Naive thymus-derived CD4-positive, alpha-beta T cell (primary cell): ENCODE data around the gene COQ2. TPM values are rescaled to one million over a fixed set of nuclear protein-coding genes. Genes with fewer than 3 reads are reported as not detected.
"Not testable (repeated sequence)": the region's sequence is repeated elsewhere in the genome, so short reads cannot be mapped to it uniquely, and the experiment has no call there.

Experiments used
- ATAC-seq: fragments of 150-1000 bp; cut with Tn5 transposase; 2 replicates; pipeline ENCODE4 v1.10.0; 2021; ENCODE audit warnings: mild to moderate bottlenecking, moderate library complexity
- CTCF ChIA-PET: fragments of 350-600 bp; sonication (Branson Sonifier 250); formaldehyde crosslinking; loops from one replicate; lab custom pipeline; 2021; ENCODE audit warnings: antibody characterized with exemption; lab: Charles Lee
- POLR2A ChIA-PET: fragments of 350-600 bp; sonication (Branson Sonifier 250); formaldehyde crosslinking; loops from one replicate; lab custom pipeline; 2021; ENCODE audit warnings: antibody characterized with exemption, inconsistent platforms; lab: Charles Lee
- DNase-seq, 9 donors: peaks; one replicate each; pipeline versions ENCODE4 v3.0.0 to v3.0.0-alpha.2; 2020 to 2022; ENCODE audit warnings: mixed read lengths in 1 of 9
- H3K27ac ChIP-seq: one replicate; pipeline ENCODE4 v1.7.0; 2013; ENCODE audit warnings: mild to moderate bottlenecking, low read depth, low read length, moderate library complexity
- H3K27me3 ChIP-seq, 2 donors: one replicate each; pipeline ENCODE4 v1.7.0; 2013; ENCODE audit warnings: low read length in 2 of 2, mild to moderate bottlenecking in 2 of 2, moderate library complexity in 2 of 2; ENCODE audit not compliant: control insufficient read depth in 2 of 2, insufficient read depth in 2 of 2
- H3K36me3 ChIP-seq, 3 experiments: 1 replicate in 2 of 3; 2 replicates in 1 of 3; pipeline ENCODE4 v1.7.0; 2013; ENCODE audit warnings: low read length in 3 of 3, mild to moderate bottlenecking in 3 of 3, moderate library complexity in 1 of 3; ENCODE audit not compliant: insufficient read depth in 3 of 3, control insufficient read depth in 2 of 3
- H3K4me1 ChIP-seq, 2 donors: one replicate each; pipeline ENCODE4 v1.7.0; 2013; ENCODE audit warnings: low read length in 2 of 2, mild to moderate bottlenecking in 2 of 2, moderate library complexity in 1 of 2; ENCODE audit not compliant: control insufficient read depth in 2 of 2, insufficient read depth in 2 of 2
- H3K4me3 ChIP-seq: 2 replicates; pipeline ENCODE4 v1.7.0; 2013; ENCODE audit warnings: mild to moderate bottlenecking, low read length
- H3K9me3 ChIP-seq, 3 experiments: 1 replicate in 2 of 3; 2 replicates in 1 of 3; pipeline ENCODE4 v1.7.0; 2013; ENCODE audit warnings: low read length in 3 of 3; ENCODE audit not compliant: control insufficient read depth in 2 of 3
- H3K27ac Mint-ChIP-seq, 9 donors: one replicate each; pipeline ENCODE4 v1.8.0; 2020 to 2022; ENCODE audit warnings: mixed read lengths in 9 of 9, mild to moderate bottlenecking in 8 of 9, moderate library complexity in 5 of 9, inconsistent platforms in 2 of 9
- H3K27me3 Mint-ChIP-seq, 5 donors: one replicate each; pipeline ENCODE4 v1.8.0; 2021 to 2022; ENCODE audit warnings: mixed read lengths in 5 of 5, mild to moderate bottlenecking in 1 of 5
- H3K36me3 Mint-ChIP-seq, 5 donors: one replicate each; pipeline ENCODE4 v1.8.0; 2020 to 2022; ENCODE audit warnings: mixed read lengths in 5 of 5, mild to moderate bottlenecking in 3 of 5, inconsistent platforms in 1 of 5
- H3K4me1 Mint-ChIP-seq, 7 donors: one replicate each; pipeline ENCODE4 v1.8.0; 2020 to 2022; ENCODE audit warnings: mixed read lengths in 7 of 7, mild to moderate bottlenecking in 3 of 7, inconsistent platforms in 1 of 7
- H3K4me3 Mint-ChIP-seq, 10 donors: one replicate each; pipeline ENCODE4 v1.8.0; 2020 to 2022; ENCODE audit warnings: mild to moderate bottlenecking in 10 of 10, mixed read lengths in 10 of 10, moderate library complexity in 6 of 10, inconsistent platforms in 2 of 10
- H3K9me3 Mint-ChIP-seq, 11 donors: one replicate each; pipeline ENCODE4 v1.8.0; 2020 to 2022; ENCODE audit warnings: mixed read lengths in 11 of 11, mild to moderate bottlenecking in 4 of 11, inconsistent platforms in 1 of 11, moderate library complexity in 1 of 11
- intact Hi-C, 2 donors: fragments of 100-400 bp; cut with micrococcal nuclease; formaldehyde crosslinking; loops; one replicate each; pipeline ENCODE4 v1.15.1; 2023
- polyA plus RNA-seq, 2 donors: library from polyadenylated mRNA; unstranded; fragments of 300-500 nt; fragmentation: Illumina TruSeq; gene quantifications; one replicate each; pipeline ENCODE4 v1.2.3, GENCODE V29; 2021
- total RNA-seq, 6 experiments: library from RNA in 5 of 6; stranded (reverse) in 5 of 6; gene quantifications; 1 replicate in 5 of 6; 2 replicates in 1 of 6; pipeline ENCODE4 v1.2.3 and lab custom pipeline; 2021 to 2026

The COQ2 gene
- total and polyA plus RNA-seq, 7 experiments from 2014 or later, result 3.6 to 12.7 (median 7.6) TPM

DNA sequence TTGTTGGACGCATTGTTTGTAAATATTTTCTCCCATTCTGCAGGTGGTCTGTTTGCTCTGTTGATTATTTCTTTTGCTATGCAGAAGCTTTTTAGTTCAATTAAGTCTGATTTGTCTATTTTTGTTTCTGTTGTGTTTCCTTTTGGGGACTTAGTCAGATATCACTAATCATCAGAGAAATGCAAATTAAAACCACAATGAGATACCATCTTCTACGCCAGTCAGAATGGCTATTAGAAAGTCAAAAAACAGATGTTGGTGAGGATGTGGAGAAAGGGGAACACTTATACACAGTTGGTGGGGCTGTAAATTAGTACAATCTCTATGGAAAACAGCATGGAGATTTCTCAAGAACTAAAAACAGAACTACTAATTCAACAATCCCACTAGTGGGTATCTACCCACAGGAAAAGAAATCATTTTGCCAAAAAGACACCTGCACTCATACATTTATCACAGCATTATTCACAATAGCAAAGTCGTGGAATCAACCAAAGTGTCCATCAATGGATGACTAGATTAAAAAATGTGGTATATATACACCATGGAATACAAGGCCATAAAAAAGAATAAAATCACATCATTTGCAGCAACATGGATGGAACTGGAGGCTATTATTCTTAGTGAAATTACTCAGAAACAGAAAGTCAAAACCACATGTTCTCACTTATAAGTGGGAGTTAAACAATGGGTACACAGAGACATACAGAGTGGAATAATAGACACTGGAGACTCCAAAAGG is 8.1 kb downstream of the COQ2 start:
- no peak overlapping the region for H3K4me3 Mint-ChIP-seq
- no peak overlapping the region for H3K4me3 ChIP-seq
- ChIA-PET CTCF (no interaction called here), POLR2A (interaction anchor here (0.6 kb wide), 2 partner anchors 8 to 867 kb away, joined by 3 read pairs; partner anchors contain the start of gene COQ2)
- peak; percentile 41 for ATAC-seq
- peaks cover 4 to 47% (median 19%) of the 10 kb centered on the region in 5 donors for H3K36me3 Mint-ChIP-seq
- H3K4me1 ChIP-seq, result peaks cover 0 to 6% of the 10 kb centered on the region in 2 donors
- H3K27me3 Mint-ChIP-seq, result no peaks in the 10 kb centered on the region
- peaks cover 2 to 23% (median 13%) of the 10 kb centered on the region in 7 donors for H3K4me1 Mint-ChIP-seq
- peaks cover 0 to 16% (median 0%) of the 10 kb centered on the region in 3 experiments for H3K36me3 ChIP-seq
- no peaks in the 10 kb centered on the region for H3K9me3 ChIP-seq
- H3K27me3 ChIP-seq, result no peaks in the 10 kb centered on the region
- no peaks in the 10 kb centered on the region for H3K9me3 Mint-ChIP-seq
- peak overlapping the region in 1 of 9 donors; percentile 6 for H3K27ac Mint-ChIP-seq
- H3K27ac ChIP-seq, result no peak overlapping the region
- no peak for DNase-seq
- intact Hi-C loops, result no loop called here

- H3K27ac ChIP-seq, H3K4me1 ChIP-seq, ATAC-seq, H3K4me3 Mint-ChIP-seq, H3K27ac Mint-ChIP-seq, H3K9me3 Mint-ChIP-seq, H3K9me3 ChIP-seq, intact Hi-C loops, H3K4me3 ChIP-seq, DNase-seq, H3K27me3 Mint-ChIP-seq, H3K27me3 ChIP-seq: not testable (repeated sequence)
- ChIA-PET POLR2A (interaction anchor here (0.6 kb wide), 1 partner anchor 164 kb away, joined by 3 read pairs; no protein-coding TSS in a partner anchor), CTCF (interaction anchor here (1.2 to 1.4 kb wide), 2 partner anchors 12 to 200 kb away, joined by 3 to 5 read pairs; no protein-coding TSS in a partner anchor)
- peaks cover 0 to 26% (median 0%) of the 10 kb centered on the region in 3 experiments for H3K36me3 ChIP-seq
- peaks cover 4 to 56% (median 25%) of the 10 kb centered on the region in 5 donors for H3K36me3 Mint-ChIP-seq
- H3K4me1 Mint-ChIP-seq, result peaks cover 0 to 11% (median 5%) of the 10 kb centered on the region in 7 donors
Measured at GRCh38 chr4:83273926-83274325, 10.7 kb downstream of the COQ2 start.

- intact Hi-C loops, result no loop called here
- Histone ChIP-seq H3K36me3 (peaks cover 0 to 27% (median 0%) of the 10 kb centered on the region in 3 experiments), H3K27ac (no peak overlapping the region), H3K27me3 (no peaks in the 10 kb centered on the region), H3K4me1 (peaks cover 0 to 6% of the 10 kb centered on the region in 2 donors), H3K9me3 (no peaks in the 10 kb centered on the region), H3K4me3 (no peak overlapping the region)
- DNase-seq (no peak), ATAC-seq (no peak)
- H3K4me3 Mint-ChIP-seq, result no peak overlapping the region
- H3K4me1 Mint-ChIP-seq, result peaks cover 0 to 15% (median 5%) of the 10 kb centered on the region in 7 donors
- POLR2A ChIA-PET, result interaction anchor here (0.6 kb wide), 1 partner anchor 20 kb away, joined by 3 read pairs; no protein-coding TSS in a partner anchor
- no peaks in the 10 kb centered on the region for H3K27me3 Mint-ChIP-seq
- H3K9me3 Mint-ChIP-seq, result no peaks in the 10 kb centered on the region
- no peak overlapping the region for H3K27ac Mint-ChIP-seq
- CTCF ChIA-PET, result interaction anchor here (1.2 to 1.4 kb wide), 3 partner anchors 8 to 160 kb away, joined by 4 to 6 read pairs (median 5); no protein-coding TSS in a partner anchor
- H3K36me3 Mint-ChIP-seq, result peaks cover 0 to 55% (median 21%) of the 10 kb centered on the region in 5 donors
Measured at GRCh38 chr4:83272900-83273299, 11.7 kb downstream of the COQ2 start.

DNA sequence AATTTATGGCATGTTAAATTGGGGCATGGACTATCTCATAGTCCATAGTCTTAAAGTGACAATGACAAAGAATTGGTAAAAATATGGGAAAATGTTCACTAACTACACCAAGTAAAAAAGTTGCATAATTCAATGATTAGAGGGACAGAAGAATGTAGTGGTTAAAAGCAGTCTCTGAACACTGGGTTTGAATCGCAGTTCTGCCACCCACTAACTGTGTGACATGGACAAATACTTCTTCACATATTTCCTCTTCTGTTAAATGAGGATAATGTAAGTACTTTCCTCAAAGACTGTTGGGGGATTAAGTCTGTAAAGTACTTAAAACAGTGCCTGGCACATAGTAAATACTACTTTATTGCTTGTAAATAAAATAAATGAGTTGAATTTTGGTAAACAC is 15.3 kb downstream of the COQ2 start:
- Histone ChIP-seq H3K9me3 (no peaks in the 10 kb centered on the region), H3K36me3 (peaks cover 0 to 27% (median 0%) of the 10 kb centered on the region in 3 experiments), H3K27me3 (no peaks in the 10 kb centered on the region), H3K4me1 (peaks cover 0 to 5% of the 10 kb centered on the region in 2 donors), H3K27ac (no peak overlapping the region), H3K4me3 (no peak overlapping the region)
- Mint-ChIP-seq H3K36me3 (peaks cover 0 to 39% (median 16%) of the 10 kb centered on the region in 5 donors), H3K4me3 (no peak overlapping the region), H3K4me1 (peaks cover 0 to 13% (median 0%) of the 10 kb centered on the region in 7 donors), H3K27ac (no peak overlapping the region), H3K9me3 (no peaks in the 10 kb centered on the region), H3K27me3 (no peaks in the 10 kb centered on the region)
- ChIA-PET POLR2A (no interaction called here), CTCF (interaction anchor here (1.0 kb wide), 1 partner anchor 9 kb away, joined by 3 read pairs; no protein-coding TSS in a partner anchor)
- DNase-seq (no peak), ATAC-seq (no peak)
- intact Hi-C loops, result loop anchor here in 1 of 2 donors (2.0 kb wide), 1 partner anchor 14 kb away; no protein-coding TSS in a partner anchor

DNA sequence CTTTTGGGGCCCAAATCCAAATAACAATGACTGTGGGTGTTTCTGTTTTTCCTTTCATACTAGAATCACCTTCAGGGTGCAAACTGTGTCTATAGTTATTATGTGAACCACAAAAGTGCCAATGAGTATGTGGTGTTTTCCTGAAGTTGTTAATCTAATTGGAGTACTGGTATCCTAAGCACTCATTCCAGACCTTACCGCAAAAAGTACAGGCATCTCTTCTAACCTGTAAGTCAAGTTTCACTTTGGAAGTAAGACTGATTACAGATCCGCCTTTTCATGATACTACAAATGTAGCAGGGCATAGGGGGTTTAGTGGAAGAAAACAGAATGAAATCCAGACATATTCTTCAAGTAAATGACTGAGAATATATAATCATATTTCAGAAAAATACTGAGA is 16.1 kb downstream of the COQ2 start:
- peaks cover 0 to 27% (median 0%) of the 10 kb centered on the region in 3 experiments for H3K36me3 ChIP-seq

GRCh38 chr4:83267830-83268475 is 16.6 kb downstream of the COQ2 start:
- no peak for ATAC-seq
- Mint-ChIP-seq H3K27ac (no peak overlapping the region), H3K27me3 (no peaks in the 10 kb centered on the region), H3K4me1 (peaks cover 0 to 13% (median 0%) of the 10 kb centered on the region in 7 donors), H3K36me3 (peaks cover 2 to 31% (median 17%) of the 10 kb centered on the region in 5 donors), H3K4me3 (no peak overlapping the region), H3K9me3 (no peaks in the 10 kb centered on the region)
- Histone ChIP-seq H3K36me3 (peaks cover 0 to 25% (median 0%) of the 10 kb centered on the region in 3 experiments), H3K27ac (no peak overlapping the region), H3K9me3 (no peaks in the 10 kb centered on the region), H3K4me1 (peaks cover 0 to 5% of the 10 kb centered on the region in 2 donors), H3K27me3 (no peaks in the 10 kb centered on the region), H3K4me3 (no peak overlapping the region)
- intact Hi-C loops, result loop anchor here in 1 of 2 donors (2.0 kb wide), 1 partner anchor 15 kb away; no protein-coding TSS in a partner anchor
- ChIA-PET POLR2A (interaction anchor here (1.0 kb wide), 1 partner anchor 17 kb away, joined by 4 read pairs; no protein-coding TSS in a partner anchor), CTCF (interaction anchor here (0.9 to 1.1 kb wide), 2 partner anchors 16 kb away, joined by 3 to 4 read pairs; partner anchors contain the start of gene COQ2)
- DNase-seq, result no peak

More for the DNA sequence above, 16.1 kb downstream of the COQ2 start:
- H3K27ac ChIP-seq, result no peak overlapping the region
- DNase-seq (no peak), ATAC-seq (no peak)
- H3K27me3 ChIP-seq, result no peaks in the 10 kb centered on the region
- Mint-ChIP-seq H3K4me1 (peaks cover 0 to 13% (median 0%) of the 10 kb centered on the region in 7 donors), H3K27me3 (no peaks in the 10 kb centered on the region), H3K27ac (peak overlapping the region in 1 of 9 donors; percentile 32), H3K36me3 (peaks cover 0 to 37% (median 16%) of the 10 kb centered on the region in 5 donors), H3K4me3 (no peak overlapping the region), H3K9me3 (no peaks in the 10 kb centered on the region)
- ChIA-PET CTCF (interaction anchor here (0.6 to 1.0 kb wide), 3 partner anchors 8 to 408 kb away, joined by 3 to 4 read pairs (median 4); partner anchors contain the start of gene COQ2), POLR2A (no interaction called here)
- peaks cover 0 to 5% of the 10 kb centered on the region in 2 donors for H3K4me1 ChIP-seq
- intact Hi-C loops, result loop anchor here in 1 of 2 donors (2.0 kb wide), 1 partner anchor 14 kb away; no protein-coding TSS in a partner anchor
- H3K4me3 ChIP-seq, result no peak overlapping the region
- H3K9me3 ChIP-seq, result no peaks in the 10 kb centered on the region
